ENCODE measurements around the gene NUDCD3.
"Not testable (repeated sequence)": the region's sequence is repeated elsewhere in the genome, so short reads cannot be mapped to it uniquely, and the experiment has no call there.

Gene NUDCD3

DNA sequence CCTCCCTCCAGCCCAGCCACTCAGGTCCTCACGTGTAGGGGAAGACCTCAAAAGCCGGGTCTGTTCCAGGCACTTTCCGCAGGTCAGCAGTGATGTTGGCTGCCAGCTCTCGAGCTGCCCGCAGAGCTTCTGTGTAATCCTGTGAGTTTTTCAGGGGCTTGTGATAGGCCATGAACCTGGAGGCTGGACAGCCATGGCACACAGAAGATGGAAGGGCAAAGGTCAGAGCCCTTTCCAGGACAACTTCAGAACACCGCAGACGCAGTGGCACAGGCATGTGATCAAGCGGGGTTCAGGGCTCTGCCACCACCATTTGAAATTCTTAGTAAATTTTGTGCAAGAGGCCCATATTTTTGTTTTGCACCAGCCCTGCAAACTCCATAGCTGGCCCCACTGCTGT, 26.7 kb upstream of the NUDCD3 start:
- no peak for DNase-seq

GRCh38 chr7:44515590-44516268, 25.3 kb upstream of the NUDCD3 start:
- DNase-seq = no peak

DNA sequence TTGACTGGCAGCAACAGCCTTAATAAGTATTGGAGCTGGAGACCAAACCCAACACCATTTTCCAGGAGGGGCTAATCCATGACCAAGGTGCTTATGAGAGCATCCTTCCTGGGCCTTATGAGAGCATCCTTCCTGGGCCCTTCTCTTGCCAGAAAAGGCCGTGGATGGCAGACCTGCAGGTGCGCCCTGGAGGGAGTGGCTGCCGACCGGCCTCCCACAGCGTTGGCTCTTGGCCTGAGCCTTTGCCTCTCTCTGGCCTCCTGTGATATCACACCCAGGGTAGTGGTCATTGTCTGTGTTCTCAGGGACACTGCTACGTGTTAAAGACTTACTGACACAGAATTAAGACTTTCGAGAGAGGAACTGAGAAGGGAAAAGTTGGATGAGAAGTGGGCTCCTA, 22.3 kb upstream of the NUDCD3 start:
- no peak for DNase-seq

DNA sequence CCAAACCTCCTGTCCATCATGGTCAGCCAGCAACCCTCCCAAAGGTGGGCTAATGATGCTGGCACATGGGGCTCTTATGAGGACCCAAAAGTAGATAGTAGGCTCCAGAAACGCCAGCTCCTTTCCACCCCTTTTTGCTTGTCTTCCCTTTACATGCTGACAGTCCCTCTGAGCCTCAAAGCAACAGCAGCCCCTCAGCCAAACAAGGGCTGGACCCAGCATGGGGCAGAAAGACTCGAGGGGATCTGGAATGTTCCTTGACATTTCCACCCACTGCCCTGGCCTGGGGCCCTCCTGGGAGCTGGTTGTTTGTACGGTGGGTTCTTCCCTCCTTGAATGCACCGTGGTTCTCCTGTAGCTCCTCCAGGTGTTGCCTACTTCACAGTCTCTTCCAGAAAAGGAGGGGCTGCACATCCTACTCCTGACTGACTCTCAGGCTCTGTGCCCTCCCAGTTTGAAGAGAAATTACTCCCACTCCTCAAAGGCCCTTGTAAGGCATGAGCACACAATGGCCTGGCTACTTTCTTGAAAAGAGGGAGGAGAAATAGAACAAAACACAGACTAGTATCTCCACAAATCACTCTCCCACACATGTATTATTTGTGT, 21.5 kb upstream of the NUDCD3 start:
- DNase-seq = no peak

DNA sequence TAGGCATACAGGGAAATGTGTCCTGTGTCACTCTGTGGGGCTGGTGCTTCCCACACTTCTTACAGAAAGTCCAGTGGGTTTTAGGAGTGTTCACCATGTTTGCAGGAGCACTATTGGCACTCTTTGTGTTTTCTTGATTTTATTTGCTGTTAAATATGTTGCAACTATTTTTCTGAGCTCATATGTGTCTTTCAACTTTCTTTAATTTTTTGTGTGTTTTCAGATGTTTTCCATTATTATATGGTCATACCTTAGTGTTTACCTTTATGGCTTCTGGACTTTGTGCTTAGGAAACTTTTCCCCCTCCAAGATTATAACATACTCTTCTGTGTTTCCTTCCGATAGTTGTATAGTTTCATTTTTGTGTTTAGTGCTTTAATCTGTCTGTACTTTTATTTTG, 20.8 kb upstream of the NUDCD3 start:
- DNase-seq = no peak

DNA sequence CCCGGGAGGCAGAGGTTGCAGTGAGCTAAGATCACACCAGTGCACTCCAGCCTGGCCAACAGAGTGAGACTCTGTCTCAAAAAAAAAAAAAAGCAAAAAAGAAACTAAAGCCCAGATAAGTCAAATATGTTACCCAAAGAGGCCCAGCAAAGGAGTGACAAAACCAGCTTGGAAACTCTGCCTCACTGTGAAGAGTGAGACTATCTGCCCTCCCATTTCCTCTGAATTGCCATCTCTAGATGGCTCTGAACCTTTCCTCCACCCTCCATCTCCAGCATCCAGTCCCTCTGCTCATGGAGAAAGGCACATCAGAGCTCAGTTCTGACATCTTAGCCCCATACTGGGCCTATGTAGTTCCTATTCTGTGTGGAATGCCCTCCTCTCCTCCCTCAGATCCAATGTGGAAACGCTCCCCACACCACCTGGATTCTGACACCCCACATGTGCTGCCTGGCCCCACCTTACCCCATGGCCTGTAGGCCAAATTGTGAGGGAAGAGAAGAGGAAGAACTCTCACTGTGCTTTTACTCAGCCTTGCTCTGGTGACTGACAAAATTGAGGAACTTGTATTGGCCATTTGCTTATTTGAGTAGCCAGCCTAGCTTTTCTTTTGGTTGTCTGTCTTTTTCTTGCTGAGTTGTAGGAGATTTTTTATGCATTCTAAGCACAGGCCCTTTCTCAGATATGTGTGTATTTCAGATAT, 18.0 kb upstream of the NUDCD3 start:
- no peak for DNase-seq

- DNase-seq = not testable (repeated sequence)
These were observed 16.3 kb upstream of the NUDCD3 start for GRCh38 chr7:44506592-44507288.

GRCh38 chr7:44505595-44505994, 15.1 kb upstream of the NUDCD3 start:
- no peak for DNase-seq

GRCh38 chr7:44498230-44498954, 7.9 kb upstream of the NUDCD3 start:
- DNase-seq = no peak

GRCh38 chr7:44497155-44498027, 6.9 kb upstream of the NUDCD3 start:
- no peak for DNase-seq

DNA sequence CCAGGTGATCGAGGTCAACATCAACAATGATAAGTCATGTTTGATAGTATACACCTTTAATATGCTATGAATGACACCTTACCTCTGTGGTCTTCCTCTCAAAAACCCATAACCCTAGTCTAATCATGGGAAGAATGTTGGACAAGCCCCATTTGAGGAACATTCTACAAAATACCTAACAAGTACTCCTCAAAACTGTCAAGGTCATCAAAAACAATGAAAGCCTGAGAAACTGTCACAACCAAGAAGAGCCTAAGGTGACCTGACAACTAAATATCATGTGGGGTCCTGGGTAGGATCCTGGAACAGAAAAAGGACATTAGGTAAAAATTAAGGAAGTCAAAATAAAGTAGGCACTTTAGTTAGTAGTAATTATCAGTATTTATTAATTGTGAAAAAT, 5.9 kb upstream of the NUDCD3 start:
- DNase-seq = no peak

GRCh38 chr7:44494960-44495359, 4.5 kb upstream of the NUDCD3 start:
- no peak for DNase-seq

DNA sequence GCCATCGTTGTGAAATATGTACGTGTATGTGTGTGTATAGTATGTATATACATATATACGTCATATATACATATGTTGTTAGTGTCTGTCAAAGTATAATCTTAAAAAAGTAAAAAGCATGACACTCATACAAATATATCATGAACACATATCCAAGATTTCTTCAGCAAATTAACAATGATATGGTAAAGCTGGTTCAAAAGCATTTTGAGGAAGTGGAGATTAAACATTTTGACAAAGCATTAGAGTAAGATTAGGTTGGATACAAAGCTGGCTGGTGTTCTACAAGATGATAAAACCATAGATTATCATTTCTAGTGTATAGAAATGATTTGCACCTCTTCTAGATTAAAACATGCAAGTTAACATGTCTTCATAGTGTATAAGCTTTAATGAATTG, 771 bp upstream of the NUDCD3 start:
- no peak for DNase-seq

GRCh38 chr7:44489955-44490350, 505 bp downstream of the NUDCD3 start:
- DNase-seq = no peak

- DNase-seq = no peak
These were observed 1.5 kb downstream of the NUDCD3 start for GRCh38 chr7:44488955-44489354.

DNA sequence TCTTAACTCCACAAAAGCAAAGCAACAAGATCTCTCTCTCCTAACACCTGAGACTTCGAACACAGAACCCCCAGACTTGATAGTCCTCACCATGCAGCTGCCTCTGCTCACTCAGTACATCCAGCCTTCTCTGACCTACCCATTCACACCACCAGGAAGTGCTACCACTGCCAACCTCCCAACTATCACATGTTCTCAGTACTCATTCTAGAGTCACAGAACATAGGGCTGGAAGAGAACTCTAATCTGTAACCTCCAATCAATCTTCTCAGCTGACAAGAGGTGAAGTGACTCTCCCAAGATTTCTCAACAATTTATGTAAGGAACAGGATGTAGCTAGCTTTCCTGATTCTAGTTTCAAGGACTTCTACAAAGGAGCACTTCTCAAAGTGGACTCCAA, 3.8 kb downstream of the NUDCD3 start:
- DNase-seq = no peak

- no peak for DNase-seq
These were observed 4.5 kb downstream of the NUDCD3 start for GRCh38 chr7:44486001-44486400.

GRCh38 chr7:44484482-44485313, 5.8 kb downstream of the NUDCD3 start:
- no peak for DNase-seq

DNA sequence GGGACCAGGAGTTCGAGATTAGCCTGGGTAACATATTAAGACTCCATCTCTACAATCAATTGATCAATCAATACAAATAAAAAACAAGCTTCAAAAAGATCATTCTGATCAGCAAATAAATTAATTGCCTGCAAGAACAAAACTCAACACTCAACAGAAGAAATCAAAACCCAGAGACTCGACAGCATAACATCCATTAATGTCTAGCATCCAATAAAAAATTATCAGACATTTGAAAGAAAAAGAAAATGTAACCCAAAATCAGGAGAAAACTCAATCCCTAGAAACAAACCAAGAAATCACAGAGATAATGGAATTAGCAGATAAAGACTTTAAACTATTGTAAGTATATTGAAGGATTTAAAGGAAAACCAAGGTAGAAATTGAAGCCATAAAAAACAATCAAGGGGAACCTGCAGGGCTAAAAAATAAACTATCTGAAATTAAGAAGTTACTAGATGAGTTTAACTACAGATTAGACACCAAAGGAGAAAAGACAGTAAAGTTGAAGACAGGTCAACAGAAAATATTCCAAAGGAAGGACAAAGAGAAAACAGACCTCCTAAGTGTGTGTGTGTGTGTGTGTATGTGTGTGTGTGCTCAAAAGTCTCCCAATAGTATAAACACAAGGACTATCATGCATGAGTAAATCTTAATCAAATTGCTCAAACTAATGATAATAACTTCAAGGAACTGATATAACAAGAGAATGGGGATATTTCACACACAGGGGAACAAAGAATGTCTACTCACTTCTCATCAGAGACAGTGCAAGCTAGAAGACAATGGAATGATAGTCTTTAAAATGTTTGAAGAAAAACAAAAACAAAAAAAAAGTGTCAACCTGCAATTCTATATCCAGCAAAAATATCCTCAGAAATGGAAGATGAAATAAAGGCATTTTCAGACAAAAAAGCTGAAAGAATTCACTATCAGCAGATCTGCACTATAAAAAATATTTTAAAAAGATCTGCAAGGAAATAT, 7.7 kb downstream of the NUDCD3 start:
- DNase-seq = no peak

GRCh38 chr7:44477938-44478337, 12.5 kb downstream of the NUDCD3 start:
- no peak for DNase-seq
